GM10847 (cell line): ENCODE measurements around the gene CT47C1.

ENCODE experiments used
- POLR2A ChIP-seq: IDR thresholded peaks from 2 replicates; pipeline ENCODE4 v1.6.1; 2011; ENCODE audit not compliant: insufficient read length; ENCODE audit errors: extremely low read depth

The CT47C1 gene

DNA sequence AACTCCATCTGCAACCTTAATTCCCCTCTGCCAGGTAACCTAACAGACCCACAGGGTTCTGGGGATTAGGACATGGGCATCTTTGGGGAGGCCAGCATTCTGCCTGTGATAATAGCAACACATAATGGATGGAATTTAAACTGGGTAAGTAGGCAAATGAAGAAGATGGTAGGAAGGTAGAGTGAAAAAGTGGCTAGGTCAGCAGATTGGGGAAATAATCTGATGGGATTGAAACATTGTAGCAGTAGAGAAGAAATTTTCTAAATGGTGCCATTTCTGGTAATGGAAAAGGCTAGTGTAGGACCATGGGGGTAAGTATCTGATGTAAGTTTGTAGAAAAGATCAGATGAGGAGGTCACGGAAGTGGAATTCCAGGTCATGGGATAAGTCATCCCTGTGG lies 3.0 kb upstream of the CT47C1 start:
- TF ChIP-seq POLR2A: no peak

DNA sequence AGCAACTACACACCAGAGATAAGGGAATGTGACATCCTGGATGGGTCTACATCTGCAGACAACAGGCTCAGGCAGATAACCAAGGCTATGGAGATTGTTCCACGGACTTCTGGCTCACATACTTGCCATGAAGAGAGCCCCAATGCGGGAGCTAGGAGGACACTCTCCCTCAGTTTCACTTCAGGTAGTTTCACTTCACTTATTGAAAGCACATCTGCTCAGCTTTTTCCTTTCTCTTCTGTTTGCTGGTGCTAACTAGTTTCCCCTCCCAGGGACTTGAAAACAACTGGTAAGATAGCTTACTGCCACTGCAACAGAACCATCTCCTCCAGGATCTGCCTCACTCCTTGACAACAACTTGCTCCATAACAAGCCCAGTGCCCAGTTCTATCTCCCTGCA lies 1.4 kb upstream of the CT47C1 start:
- TF ChIP-seq POLR2A: no peak

DNA sequence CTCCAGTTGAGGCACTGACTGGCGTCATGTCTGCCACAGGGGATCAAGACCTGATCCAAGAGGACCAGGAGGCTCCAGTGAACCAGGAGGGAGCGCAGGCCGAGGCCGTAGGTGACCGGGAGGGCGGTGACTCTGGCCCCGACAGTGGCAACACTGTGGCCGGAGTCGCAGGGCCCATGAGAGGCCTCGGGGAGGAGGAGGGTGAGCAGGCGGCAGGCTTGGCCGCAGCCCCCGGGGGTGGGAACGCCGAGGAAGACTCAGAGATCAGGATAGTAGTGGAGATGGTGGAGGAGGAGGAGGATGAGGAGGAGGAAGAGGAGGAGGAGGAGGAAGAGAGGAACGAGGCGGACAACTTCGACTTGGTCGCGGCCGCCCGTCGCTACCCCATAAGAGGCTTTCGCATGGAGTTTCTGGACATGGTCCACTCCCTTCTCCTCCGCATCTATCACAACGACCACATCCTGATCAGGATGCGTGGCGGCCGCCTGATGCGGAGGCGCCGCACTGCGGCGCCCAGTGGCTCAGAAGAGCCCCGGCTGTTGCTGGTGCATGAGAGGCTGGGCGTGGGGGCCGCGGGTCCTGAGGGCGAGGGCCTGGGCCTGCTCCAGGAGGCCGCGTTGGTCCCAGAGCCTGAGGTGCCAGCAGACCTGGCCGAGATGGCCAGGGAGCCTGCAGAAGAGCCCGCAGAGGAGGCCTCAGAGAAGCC lies 560 bp downstream of the CT47C1 start:
- no peak for TF ChIP-seq POLR2A

DNA sequence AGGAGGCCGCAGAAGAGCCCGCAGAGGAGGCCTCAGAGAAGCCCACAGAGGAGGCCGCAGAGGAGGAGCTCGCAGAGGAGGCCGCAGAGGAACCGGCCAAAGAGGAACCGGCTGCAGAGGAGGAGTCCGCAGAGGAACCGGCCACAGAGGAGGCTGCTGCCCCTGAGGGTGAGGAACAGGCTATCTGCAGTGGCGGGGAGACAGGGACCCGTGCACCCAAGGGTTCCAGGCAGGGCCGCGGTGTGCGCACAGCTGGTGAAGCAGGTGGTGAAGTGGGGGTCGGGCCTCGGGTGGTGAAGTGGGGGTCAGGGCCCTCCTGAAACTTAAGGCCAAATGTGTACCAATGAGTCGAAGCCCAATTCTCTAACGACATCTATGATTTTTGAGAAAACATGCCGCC lies 1.1 kb downstream of the CT47C1 start:
- TF ChIP-seq POLR2A: no peak

DNA sequence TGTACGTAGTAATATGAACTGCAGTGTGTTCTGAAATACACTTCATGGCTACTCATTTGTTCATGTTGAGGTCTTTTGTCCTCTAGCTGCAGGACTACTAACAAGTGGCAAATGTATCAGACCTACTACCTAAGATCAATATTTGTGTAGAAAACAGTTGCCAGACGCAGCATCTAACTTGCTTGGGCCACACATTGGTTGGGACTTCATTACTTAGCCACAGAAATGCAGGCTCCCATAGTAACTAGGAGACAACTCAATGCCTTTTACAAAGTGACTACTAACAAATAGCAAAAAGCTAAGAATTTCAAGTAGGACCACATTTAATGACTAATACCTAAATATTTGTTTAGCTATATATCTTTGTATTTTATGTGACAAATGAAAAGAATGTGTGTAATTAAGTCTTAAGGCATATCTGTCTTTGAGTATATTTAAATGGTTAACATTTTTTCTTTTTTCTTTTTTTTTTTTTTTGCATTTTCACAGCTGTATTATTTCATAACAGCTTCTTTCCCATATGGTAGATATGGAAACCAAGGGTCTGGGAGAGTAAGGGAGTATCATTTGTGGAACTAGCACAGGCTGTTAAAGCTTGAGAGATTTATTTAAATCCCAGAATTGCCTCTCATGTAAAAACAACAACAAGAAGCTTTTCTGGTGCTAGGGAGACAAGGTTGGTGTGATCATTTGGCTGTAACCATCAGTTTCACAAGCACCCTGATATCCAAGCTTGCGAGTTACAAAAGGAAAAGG lies 2.7 kb downstream of the CT47C1 start:
- no peak for TF ChIP-seq POLR2A

DNA sequence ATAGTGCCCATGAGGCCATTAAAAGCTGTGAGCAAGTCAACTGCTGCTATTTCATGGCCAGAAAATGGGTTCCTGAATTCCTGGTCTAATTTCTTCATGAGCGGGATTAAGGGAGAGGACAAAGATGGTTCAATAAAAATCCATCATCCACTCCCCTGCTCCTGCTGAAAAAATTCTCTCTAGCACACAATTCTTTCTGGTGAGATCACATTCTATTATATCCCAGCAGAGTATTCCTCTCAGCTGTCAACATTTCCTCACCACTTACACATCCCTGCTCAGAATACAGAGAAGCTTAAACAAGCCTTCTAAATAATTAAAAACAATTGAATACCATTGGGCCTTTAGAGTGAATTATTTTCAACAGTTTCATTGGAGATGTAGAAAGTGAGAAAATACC lies 9.5 kb downstream of the CT47C1 start:
- TF ChIP-seq POLR2A: no peak

DNA sequence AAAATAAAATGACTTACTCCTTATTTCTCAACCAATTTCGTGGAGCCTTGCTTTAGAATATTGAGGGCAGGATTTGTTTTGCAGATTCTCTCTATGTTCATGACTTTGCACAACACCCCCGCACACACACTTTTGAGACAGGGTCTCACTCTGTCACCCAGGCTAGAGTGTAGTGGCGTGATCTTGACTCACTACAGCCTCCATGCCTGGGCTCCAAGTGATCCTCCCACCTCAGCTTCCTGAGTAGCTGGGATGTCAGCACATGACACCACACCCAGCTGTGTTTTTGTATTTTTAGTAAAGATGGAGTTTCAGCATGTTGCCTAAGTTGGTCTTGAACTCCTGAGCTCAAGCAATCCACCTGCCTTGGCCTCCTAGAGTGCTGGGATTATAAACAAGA lies 12.0 kb downstream of the CT47C1 start:
- TF ChIP-seq POLR2A: no peak

DNA sequence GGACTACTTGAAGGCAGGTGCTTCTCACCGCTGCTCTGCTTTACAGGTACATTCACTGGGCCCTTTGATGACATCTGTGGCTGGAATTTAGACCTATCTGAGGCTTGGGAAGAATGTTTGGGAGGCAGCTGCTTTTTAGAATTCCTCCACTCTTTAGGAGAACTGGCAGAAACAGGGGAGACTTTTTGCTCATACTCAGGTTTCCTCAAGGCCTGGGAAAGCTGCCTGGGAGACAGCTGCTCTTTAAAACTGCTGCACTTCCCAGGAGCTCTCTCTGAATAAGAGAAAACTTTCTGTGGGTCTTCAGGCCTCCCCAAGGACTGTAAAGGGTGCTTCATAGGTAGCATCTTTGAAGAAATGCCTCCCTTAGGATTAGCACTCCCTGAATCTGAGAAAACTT lies 14.3 kb downstream of the CT47C1 start:
- TF ChIP-seq POLR2A: no peak

DNA sequence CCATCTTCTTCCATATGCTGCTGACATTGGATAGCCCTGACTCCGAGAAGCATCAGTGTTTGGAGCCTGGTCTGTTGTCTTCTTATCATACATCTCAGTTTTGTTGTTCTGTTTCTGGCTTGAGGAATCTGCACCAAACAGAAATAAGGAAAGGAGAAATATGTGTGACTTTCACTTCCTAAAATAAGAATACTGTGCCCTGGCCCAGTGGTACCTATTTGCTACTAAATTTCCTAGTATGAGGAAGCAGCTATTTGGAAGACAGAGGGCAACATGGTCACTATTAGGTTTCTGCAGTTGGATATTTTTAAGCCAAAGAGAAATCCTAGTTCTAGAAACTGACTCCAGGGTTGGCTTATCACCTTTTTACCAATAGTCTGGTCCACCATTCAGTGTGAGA lies 16.8 kb downstream of the CT47C1 start:
- no peak for TF ChIP-seq POLR2A

DNA sequence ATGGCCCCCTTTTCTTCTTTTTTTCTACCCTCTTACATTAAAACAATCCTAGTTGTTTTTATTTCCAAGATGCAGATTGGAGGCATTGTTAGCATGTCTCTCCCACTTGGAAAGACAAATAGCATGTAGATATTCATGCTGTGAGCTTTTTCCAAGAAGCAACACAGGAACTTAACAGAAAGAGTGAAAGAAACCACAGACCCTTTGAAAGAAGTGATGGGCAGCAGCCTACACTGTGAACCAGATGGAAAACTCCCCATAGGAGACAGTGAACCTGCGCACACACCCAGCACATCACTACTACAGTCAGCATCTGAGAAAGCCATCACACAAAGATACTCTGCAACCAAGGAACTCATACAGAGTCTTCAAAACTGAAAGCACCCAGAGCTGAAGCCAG lies 17.8 kb downstream of the CT47C1 start:
- TF ChIP-seq POLR2A: no peak

DNA sequence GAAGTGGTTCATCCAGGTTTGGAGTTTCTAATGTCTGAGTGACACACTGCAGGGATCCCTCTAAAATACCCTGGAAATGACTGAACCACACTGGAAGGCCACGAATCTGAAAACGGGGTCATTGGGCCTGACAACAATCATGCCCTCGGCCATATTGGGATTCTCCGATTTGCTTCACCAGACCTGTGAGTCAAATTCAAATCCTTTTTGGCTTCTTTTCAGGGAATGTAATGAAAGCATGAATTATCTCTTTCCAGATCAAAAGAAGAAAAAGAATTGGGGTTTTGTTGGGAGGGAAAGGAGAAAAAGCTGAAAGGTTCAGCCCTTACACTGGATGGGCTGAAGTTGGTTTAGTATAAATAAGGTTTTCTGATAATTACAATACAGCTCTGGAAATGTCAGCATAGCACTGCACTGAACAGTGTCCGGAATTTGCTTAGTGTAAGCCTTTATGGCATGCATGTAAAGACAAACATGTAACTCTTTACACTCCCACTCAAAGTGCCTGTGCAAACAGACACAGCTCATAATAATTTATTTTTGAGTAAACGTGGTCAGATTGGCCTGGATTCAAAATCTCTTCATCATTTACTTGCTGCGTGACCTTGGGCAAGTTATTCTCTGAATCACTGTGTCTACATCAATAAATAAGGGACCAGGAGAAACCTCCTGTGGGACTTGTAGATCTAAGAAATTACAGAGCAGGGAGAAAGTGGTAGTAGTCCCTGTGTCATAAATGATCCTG lies 21.4 kb downstream of the CT47C1 start:
- TF ChIP-seq POLR2A: no peak

DNA sequence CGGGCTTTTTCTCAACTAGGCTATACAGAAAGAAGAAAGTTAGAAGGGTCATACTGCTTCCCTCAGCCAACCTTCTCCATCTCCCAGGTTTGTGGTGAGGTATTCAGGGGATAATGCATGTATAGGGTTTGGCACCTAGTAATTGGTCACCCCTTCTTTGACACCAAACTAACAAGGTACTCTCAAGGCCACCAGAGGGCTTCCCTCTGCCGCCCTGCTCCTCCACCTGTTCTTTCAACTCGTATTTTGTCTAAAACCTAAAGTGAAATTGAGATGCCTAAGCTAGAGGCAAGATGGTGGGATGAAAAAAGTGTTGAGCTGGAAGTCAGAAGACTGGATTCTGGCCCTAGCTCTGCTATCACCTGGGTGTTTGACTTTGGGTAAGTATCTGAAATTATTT lies 22.0 kb downstream of the CT47C1 start:
- no peak for TF ChIP-seq POLR2A

DNA sequence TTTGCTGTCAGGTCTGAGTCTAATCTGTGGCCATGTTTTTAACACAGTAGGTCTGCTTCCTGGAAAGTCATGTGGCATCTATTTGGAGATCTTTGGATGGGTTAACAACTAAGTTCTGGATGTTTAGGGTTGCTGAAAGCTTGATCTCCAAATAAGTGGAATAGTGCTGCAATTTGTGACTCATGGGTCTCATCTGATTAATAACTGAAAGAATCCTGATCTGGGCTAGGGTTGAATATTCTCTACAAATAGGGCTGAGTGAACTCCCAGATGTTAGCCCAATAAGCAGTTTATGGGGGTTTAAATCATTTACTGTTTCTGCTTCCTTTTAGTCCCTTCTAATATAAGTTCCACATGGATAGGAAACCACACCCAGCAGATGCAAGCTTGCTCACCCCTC lies 23.1 kb downstream of the CT47C1 start:
- no peak for TF ChIP-seq POLR2A

DNA sequence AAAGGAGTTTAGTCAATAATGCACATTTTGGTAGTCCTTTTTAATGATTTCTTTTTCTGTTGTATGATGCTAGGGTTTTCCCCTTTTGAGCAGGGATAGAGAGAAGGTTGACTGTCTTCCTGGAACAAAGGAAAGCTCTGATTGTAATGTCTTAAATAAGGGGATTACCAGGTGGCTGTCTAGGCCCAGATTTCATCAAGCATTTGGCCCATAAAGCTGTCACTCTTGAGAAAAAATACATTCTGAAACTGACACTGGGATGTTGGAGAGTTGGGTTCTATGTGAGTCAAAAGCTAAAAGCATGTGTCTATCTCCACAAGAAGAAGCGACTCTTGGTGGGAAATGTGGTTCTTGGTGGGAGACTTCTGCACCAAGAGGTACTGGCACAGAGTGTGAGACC lies 28.4 kb downstream of the CT47C1 start:
- no peak for TF ChIP-seq POLR2A

DNA sequence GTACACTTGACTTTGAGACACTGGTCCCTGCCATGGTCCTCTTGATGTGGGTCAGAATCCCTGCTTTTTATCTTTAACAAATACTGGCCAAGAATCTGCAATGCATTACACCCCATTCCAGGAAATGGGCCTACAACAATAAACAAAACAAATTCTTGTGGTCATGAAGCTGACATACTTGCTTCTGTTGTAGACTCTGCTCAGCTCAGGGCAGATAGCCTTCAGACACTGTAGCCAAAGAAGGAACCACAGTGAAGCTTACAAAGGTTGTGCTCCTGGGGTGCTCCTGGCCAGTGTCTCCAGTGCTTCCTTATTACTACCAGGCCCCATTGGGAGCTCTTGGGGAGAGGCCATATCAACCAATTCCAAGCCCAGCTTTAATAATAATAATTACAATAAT lies 33.0 kb downstream of the CT47C1 start:
- no peak for TF ChIP-seq POLR2A

DNA sequence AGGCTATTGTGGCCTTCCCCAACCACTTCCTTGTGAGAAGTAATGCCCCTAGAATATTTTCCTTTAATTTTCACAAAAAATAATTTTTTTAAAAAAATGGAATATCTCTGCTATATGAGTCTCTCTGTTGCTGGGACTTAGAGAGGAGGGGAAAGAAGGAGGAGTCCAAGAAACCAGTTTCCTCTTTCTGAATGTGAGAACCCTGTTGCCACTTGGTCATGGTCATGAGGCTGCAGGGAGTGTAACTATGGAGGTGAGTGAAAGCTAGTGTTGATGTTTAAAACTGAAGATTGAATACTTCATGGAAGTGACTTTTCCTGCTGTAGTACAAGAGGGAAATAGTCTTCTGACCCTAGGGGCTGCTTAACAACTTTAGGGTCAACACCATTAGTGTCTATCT lies 34.4 kb downstream of the CT47C1 start:
- TF ChIP-seq POLR2A: no peak

DNA sequence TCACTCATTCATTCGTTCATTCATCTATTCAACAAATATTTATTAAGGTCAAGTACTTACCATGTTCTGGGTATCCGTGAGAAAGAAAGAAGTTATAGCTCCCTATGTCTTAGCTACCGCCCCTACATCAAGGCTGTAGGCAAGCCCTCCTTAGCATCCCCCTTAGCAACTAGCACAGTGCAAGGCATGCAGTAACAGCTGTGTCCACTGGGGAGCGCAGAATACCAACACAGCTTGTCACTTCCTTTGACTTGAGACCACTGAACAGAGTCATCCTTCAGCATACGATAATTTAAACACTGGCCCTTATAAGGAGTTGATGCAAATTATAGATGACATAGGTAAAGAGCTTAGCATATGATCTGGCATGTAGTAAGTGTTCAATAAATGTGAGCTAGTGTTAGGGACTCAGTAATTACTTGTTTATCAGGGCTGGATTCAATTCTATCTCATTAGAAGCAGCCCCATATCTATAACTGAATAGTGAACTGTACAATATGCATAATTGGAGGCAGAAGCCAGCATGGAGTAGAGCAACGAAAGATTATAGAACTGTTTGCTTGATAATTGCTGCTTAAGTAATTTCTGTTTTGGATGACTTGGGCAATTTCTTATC lies 46.1 kb downstream of the CT47C1 start:
- no peak for TF ChIP-seq POLR2A
